Tibial nerve (tissue), 4 donors: ENCODE data around the gene METTL16. TPM values are rescaled to one million over a fixed set of nuclear protein-coding genes. Genes with fewer than 3 reads are reported as not detected.

Source experiments
- DNase-seq, 2 donors: peaks; one replicate each; pipeline ENCODE4 v3.0.0-alpha.2; 2019; ENCODE audit warnings: low spot score in 2 of 2
- H3K27ac ChIP-seq, 4 donors: fragments of 200-600 bp; sonication (generic) in 3 of 4; one replicate each; pipeline ENCODE4 v1.5.1; 2017 to 2019; ENCODE audit warnings: mild to moderate bottlenecking in 1 of 4
- H3K27me3 ChIP-seq, 2 donors: fragments of 200-600 bp; sonication (generic) in 1 of 2; one replicate each; pipeline versions ENCODE4 v1.5.1 to v1.6.0; 2017 to 2019
- H3K36me3 ChIP-seq, 3 donors: fragments of 200-600 bp; sonication (generic); one replicate each; pipeline ENCODE4 v1.5.1; 2018 to 2019
- H3K4me1 ChIP-seq, 4 donors: fragments of 200-600 bp; sonication (generic) in 3 of 4; one replicate each; pipeline ENCODE4 v1.5.1; 2017 to 2019
- H3K4me3 ChIP-seq, 4 donors: fragments of 200-600 bp; sonication (generic) in 3 of 4; one replicate each; pipeline ENCODE4 v1.5.1; 2017 to 2019; ENCODE audit warnings: mild to moderate bottlenecking in 1 of 4, moderate library complexity in 1 of 4
- H3K9me3 ChIP-seq, 4 donors: fragments of 200-600 bp; sonication (generic) in 3 of 4; one replicate each; pipeline ENCODE4 v1.5.1; 2017 to 2019
- EP300 ChIP-seq, 2 donors: sonication (generic); formaldehyde crosslinking; IDR thresholded peaks; one replicate each; pipeline ENCODE4 v1.6.1; 2017; ENCODE audit warnings: antibody characterized with exemption in 2 of 2, mild to moderate bottlenecking in 1 of 2
- POLR2A ChIP-seq, 2 donors: fragments of 450-650 bp; IDR thresholded peaks; one replicate each; pipeline ENCODE4 v1.6.1; 2017; ENCODE audit warnings: antibody characterized with exemption in 2 of 2, mild to moderate bottlenecking in 2 of 2, moderate library complexity in 2 of 2
- WGBS, 2 donors: methylation state at CpG; one replicate each; pipeline ENCODE4 v1.1.5; 2018; 5-methylcytosine and 5-hydroxymethylcytosine counted together
- total RNA-seq, 4 donors: library from RNA; depleted of rRNA; stranded (reverse); fragments of >200 nt; gene quantifications; one replicate each; pipeline ENCODE4 v1.1.0, GENCODE V29; 2016
- TF ChIP-seq, protein P1 (sequence below), 5 experiments: fragments of 200-600 bp in 3 of 5; fragments of 450-650 bp in 2 of 5; sonication (generic) in 3 of 5; IDR thresholded peaks; one replicate each; pipeline ENCODE4 v1.5.1; 2016 to 2019; ENCODE audit warnings: antibody characterized with exemption in 5 of 5, mild to moderate bottlenecking in 3 of 5, moderate library complexity in 2 of 5

METTL16 gene
- total RNA-seq, 4 donors from 2014 or later: 26.5 to 38.1 (median 33.9) TPM

DNA sequence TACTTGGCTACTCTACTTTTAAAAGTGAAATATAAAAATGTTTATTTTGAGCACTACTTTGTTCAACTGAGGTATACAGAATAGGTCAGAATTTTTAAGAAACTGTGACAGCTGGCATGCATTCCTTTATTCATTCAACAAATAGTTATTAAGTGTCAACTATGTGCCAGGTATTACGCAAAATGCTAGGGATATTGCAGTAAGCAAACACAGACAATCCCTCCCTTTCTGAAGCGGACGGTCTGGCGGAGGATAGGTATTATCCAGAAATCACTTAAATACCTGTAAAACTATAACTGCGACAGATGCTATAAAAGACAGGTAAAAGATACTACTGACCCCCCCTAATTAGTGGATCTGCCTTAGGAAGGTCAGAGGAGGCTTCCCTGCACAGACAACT, 26.1 kb downstream of the METTL16 start:
- H3K27ac ChIP-seq: no peak overlapping the region
- no peaks in the 10 kb centered on the region for H3K9me3 ChIP-seq
- TF ChIP-seq EP300 (IDR thresholded peaks at IDR 0.05): no peak
- TF ChIP-seq POLR2A (IDR thresholded peaks at IDR 0.05): no peak
- TF ChIP-seq, protein P1, sequence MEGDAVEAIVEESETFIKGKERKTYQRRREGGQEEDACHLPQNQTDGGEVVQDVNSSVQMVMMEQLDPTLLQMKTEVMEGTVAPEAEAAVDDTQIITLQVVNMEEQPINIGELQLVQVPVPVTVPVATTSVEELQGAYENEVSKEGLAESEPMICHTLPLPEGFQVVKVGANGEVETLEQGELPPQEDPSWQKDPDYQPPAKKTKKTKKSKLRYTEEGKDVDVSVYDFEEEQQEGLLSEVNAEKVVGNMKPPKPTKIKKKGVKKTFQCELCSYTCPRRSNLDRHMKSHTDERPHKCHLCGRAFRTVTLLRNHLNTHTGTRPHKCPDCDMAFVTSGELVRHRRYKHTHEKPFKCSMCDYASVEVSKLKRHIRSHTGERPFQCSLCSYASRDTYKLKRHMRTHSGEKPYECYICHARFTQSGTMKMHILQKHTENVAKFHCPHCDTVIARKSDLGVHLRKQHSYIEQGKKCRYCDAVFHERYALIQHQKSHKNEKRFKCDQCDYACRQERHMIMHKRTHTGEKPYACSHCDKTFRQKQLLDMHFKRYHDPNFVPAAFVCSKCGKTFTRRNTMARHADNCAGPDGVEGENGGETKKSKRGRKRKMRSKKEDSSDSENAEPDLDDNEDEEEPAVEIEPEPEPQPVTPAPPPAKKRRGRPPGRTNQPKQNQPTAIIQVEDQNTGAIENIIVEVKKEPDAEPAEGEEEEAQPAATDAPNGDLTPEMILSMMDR (IDR thresholded peaks at IDR 0.05): no peak
- H3K4me1 ChIP-seq: peaks cover 0 to 27% (median 5%) of the 10 kb centered on the region in 4 donors
- H3K36me3 ChIP-seq: no peaks in the 10 kb centered on the region
- no peak for DNase-seq
- no peaks in the 10 kb centered on the region for H3K27me3 ChIP-seq
- H3K4me3 ChIP-seq: no peak overlapping the region
- 93 to 95% methylated on average over 5 of the region's 5 CpGs for WGBS, 2 donors

DNA sequence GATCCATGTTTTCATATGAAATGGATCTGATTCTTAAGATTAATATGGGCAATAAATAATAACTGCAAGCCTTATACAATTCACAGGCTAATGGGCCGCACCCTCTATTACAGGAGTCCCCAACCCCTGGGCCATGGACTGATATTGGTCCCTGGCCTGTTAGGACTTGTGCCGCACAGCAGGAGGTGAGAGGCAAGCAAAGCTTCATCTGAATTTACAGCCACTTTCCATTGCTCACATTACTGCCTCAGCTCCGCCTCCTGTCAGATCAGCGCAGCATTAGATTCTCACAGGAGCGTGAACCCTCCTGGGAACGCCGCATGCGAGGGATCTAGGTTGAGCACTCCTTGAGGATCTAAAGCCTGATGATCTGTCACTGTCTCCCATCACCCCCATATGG, 26.8 kb downstream of the METTL16 start:
- H3K9me3 ChIP-seq: no peaks in the 10 kb centered on the region
- TF ChIP-seq, protein P1 (IDR thresholded peaks at IDR 0.05): no peak
- no peak for TF ChIP-seq POLR2A (IDR thresholded peaks at IDR 0.05)
- TF ChIP-seq EP300 (IDR thresholded peaks at IDR 0.05): no peak
- H3K27me3 ChIP-seq: no peaks in the 10 kb centered on the region
- peaks cover 0 to 21% (median 2%) of the 10 kb centered on the region in 4 donors for H3K4me1 ChIP-seq
- H3K27ac ChIP-seq: no peak overlapping the region
- no peaks in the 10 kb centered on the region for H3K36me3 ChIP-seq
- no peak for DNase-seq
- H3K4me3 ChIP-seq: no peak overlapping the region
- WGBS, 2 donors: 84 to 85% methylated on average over 8 of the region's 8 CpGs

DNA sequence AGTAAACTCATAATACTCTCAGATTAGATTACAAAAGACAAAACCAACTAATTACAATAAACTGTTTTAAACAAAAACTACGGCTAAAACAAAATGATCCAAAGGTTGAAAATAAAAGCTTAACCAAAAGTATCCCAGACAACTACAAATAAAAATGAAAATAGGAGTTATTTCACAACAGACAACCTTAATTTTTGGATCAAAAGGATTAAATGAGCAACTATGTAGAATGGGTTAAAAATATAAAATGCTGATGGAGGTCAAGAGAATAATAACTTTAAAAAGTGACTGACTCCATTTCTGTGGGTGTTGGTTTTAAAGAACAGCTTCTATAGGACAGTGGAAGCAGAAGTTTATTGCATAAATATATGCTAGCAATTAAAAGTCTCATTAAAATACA, 28.6 kb downstream of the METTL16 start:
- no peaks in the 10 kb centered on the region for H3K27me3 ChIP-seq
- 85% methylated on average over 1 of the region's 1 CpG for WGBS, 2 donors
- no peak overlapping the region for H3K4me3 ChIP-seq
- no peak overlapping the region for H3K27ac ChIP-seq
- peaks cover 0 to 21% (median 2%) of the 10 kb centered on the region in 4 donors for H3K4me1 ChIP-seq
- H3K36me3 ChIP-seq: peaks cover 0 to under 1% (median 0%) of the 10 kb centered on the region in 3 donors
- H3K9me3 ChIP-seq: no peaks in the 10 kb centered on the region
- TF ChIP-seq EP300 (IDR thresholded peaks at IDR 0.05): no peak
- TF ChIP-seq, protein P1 (IDR thresholded peaks at IDR 0.05): no peak
- no peak for TF ChIP-seq POLR2A (IDR thresholded peaks at IDR 0.05)
- no peak for DNase-seq

DNA sequence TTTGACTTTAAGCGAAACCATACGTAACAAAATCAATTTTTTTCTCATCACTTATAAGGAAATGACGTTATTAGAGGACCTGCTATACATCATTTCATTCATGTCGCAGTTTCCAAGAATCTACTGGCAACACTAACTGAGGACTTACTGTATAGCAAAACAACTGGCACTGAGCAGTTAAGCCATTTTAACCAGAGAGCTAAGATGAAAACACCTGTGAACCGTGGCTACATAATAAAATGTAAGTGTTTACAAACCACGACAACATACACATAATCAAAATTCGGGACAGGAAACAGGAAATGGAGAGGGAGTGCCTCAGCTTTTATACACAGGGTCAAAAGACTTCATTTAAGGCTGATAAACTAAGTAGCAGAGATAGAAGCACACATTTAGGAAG, 29.5 kb downstream of the METTL16 start:
- Histone ChIP-seq H3K27ac (no peak overlapping the region), H3K4me1 (peaks cover 0 to 21% (median 2%) of the 10 kb centered on the region in 4 donors), H3K36me3 (peaks cover 0 to 8% (median 0%) of the 10 kb centered on the region in 3 donors), H3K27me3 (no peaks in the 10 kb centered on the region), H3K4me3 (no peak overlapping the region), H3K9me3 (no peaks in the 10 kb centered on the region)
- TF ChIP-seq, protein P1 (IDR thresholded peaks at IDR 0.05): no peak
- WGBS, 2 donors: 59 to 68% methylated on average over 7 of the region's 7 CpGs
- DNase-seq: no peak

DNA sequence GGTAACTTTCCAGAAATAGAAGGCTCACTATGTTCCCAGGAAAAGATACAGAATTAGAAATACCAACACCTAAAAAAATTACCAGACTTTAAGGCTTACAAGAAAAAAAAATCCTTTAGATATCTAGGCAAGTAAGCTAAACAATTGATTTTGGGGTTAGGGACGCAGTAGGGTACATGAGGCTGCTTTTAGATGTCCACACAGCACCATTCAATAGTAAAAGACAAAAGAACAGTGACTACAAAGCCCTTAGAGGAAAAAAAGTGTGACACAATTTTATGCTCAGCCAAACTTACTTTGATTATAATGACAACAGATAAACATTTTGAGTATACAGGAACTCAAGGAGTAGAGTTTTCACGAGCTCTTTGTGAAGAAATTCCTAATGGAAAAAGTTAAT, 29.9 kb downstream of the METTL16 start:
- no peaks in the 10 kb centered on the region for H3K27me3 ChIP-seq
- DNase-seq: no peak
- H3K36me3 ChIP-seq: peaks cover 0 to 12% (median 0%) of the 10 kb centered on the region in 3 donors
- WGBS, 2 donors: 42 to 78% methylated on average over 2 of the region's 2 CpGs
- no peak overlapping the region for H3K4me3 ChIP-seq
- TF ChIP-seq POLR2A (IDR thresholded peaks at IDR 0.05): no peak
- TF ChIP-seq, protein P1 (IDR thresholded peaks at IDR 0.05): no peak
- no peak for TF ChIP-seq EP300 (IDR thresholded peaks at IDR 0.05)
- H3K9me3 ChIP-seq: no peaks in the 10 kb centered on the region
- peaks cover 0 to 21% (median 2%) of the 10 kb centered on the region in 4 donors for H3K4me1 ChIP-seq
- no peak overlapping the region for H3K27ac ChIP-seq
